GM21576 (cell line): ENCODE data around the gene RANBP6.

Experiments used
- ATAC-seq: cut with Tn5 transposase; IDR thresholded peaks from one replicate; pipeline ENCODE4 v1.9.1; 2021; ENCODE audit warnings: mild to moderate bottlenecking, moderate library complexity; ENCODE audit not compliant: unreplicated experiment

RANBP6 gene

DNA sequence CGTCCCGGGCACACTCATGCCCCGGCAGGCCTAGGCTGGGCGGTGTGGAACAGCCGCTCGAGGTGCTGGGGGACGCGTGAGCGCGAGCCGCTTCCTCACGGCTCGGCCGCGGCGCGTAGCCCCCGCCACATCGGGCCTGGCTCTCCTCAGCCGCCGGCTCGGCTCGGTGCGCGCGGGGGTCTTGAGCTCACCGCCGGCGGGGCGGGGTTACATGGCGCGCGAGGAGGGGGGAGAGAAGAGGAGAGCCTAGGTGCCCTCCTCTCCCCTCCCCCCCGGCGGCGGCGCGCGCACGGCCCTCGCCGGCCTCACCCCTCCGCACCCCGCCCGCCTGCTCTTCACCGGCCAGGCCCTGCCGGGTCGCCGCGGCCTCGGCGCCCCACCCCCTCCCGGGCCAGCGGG, 7.7 kb downstream of the RANBP6 start:
- ATAC-seq, result peak; percentile 39

DNA sequence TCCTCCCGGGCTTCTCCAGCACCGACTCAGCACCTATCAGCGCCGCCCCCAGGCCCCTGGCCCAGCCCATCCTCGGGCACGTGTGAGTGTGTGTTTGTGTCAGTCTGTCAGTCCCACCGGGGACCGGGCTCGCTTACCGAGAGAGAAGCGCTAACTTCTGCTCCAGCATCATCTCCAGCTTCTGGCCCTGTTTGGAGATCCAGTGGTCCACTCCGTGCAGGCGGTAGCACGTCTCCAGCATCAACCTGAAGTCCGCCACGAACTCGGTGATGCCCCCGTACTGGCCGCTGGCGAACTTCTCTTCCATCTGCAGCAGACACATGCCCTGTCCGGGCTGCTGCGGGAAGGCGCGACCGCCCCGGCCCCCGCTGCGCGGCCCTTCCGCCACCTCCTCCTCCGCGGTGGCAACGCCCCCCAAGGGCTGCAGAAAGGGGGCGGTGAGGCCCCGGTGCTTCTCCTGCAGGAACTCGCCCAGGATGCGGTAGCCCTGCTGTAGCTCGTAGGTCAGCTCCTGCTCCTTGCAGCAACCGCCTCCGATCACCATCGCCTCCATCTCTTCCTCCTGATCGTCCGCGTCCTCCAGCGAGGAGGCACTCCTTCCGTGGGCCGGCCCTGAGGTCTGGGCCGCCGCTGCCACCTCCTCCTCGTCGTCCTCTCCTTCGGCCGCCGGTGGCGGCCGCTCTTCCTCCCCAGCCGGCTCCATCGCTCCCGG, 8.2 kb downstream of the RANBP6 start:
- peak; percentile 65 for ATAC-seq

DNA sequence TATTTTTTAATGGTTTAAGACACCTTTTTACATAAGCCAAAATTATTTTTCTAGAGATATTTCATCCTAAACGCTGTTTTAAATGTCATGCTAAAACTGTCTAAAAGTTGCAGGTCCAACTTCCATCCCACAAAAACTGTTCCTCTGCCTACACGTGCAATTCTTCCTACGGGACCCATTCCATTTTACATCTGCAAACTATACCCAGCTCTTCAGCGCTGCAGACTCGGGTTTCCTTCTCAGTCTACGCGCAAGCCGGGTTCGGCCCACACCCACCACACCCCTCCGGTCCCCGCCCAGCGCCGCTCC, 8.7 kb downstream of the RANBP6 start:
- ATAC-seq, result no peak

DNA sequence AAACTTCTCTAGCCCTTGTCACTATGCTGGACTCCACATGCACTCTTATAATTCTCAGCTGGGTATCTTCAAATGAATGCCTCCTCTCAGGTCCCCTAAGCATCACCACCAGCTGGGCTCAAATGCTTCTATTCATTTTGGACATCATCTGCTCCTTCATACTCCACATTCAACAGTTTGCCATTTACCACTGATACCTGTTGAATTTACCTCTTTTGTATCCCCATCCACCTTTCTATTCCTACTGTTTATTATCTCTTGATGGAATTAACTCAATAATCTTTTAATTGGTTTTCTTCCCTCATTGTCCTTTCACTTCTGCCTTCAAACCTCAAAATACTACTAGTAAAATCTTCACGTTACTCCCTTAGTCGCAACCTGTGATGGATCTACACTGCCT, 14.5 kb downstream of the RANBP6 start:
- ATAC-seq, result no peak

DNA sequence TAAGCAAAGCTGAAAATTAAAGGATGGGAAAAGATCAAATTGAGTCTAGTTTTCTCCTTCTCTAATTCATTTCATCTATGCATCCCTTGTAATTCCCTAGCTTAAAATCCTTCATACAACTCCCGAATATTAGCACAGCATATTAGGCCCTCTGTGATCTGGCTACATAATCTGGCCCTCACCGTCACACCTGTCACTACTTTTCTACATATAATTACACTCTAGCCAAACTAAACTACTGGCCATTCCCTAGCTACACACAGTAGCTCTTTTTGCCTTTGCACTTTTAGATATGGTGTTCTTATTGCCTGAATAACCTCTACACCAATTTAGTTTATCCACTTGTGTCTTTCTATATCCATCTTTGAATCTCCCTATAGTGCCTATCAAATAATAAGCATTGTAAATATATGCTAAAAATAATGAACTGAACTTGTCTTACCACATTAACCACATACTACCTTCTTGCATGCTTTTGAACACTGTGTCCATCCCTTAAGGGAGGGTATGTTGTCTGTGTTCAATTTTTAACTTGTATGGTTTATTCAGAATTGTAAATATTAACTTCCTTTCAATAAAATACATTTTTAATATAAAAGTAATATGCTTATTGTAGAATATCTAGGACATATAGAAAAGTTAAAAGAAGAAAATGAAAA, 15.9 kb downstream of the RANBP6 start:
- ATAC-seq, result no peak

DNA sequence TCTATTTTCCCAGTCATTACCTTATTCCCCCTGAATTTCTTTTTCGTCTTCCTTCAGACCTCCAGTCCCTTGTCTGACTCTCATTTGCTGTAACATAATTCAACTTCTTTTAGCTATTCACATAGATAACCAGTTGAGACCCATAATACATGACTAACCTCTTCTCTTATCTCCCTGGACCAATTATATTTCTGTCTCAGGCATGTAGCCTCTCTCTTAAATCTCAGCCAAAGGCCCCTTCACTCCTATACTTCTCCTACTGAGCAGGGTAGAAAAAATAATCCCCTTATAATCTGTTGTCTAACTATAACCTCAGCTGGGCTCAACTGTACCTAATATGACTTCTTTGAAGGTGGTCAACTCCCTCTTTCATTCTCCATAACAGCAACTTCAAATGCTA, 20.9 kb downstream of the RANBP6 start:
- no peak for ATAC-seq

DNA sequence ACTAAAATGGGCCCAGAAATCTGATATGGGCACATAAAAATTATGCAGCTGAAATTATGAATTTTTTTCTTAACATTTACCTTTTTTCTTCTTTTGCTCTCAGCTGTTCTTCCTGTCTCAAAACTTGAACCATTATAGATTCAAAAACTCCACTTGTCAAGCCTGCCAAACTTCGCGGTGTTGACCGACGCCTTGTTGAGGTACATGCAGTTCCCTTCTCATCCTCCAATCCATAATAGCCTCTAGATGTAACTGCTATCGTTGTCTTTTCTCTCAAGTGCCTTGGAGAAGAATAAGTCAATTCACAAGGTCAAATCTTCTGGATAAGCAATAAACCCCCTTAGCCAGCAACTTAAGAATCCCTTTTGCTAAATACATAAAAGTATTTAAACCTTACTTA, 27.2 kb downstream of the RANBP6 start:
- no peak for ATAC-seq

DNA sequence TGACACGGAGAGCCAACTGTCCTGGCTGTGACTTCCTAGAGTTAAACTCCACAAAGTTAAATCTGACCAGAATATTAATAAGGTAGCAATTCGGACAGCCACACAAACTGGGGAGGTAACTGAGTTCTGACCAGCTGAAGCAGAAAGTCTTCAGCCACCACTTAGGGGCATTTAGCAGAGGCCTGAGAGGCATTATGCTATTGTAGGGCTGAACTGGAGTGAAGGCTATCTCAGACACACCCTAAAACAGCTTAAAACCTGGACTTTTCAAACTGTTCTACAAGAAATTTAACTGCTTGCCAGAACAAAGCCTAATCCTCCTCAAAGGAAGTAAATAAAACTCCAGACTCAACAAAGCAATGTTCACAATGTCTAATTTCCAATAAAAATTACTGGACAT, 32.4 kb downstream of the RANBP6 start:
- no peak for ATAC-seq

DNA sequence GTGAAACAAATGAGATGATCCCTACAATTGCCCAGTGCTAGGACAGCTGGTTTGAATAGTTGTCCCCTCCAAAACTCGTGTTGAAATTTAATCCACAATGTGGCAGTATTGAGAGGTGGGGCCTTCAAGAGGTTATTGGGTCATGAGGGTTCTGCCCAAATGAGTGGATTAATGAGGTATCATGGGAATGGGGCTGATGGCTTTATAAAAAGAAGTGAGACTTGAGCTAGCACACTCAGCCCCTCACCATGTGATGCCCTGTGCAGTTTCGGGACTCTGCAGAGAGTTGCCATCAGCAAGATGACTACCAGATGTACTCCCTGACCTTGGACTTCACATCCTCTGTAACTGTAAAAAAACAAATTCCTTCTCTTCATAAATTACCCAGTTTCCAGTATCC, 33.1 kb downstream of the RANBP6 start:
- ATAC-seq, result no peak

DNA sequence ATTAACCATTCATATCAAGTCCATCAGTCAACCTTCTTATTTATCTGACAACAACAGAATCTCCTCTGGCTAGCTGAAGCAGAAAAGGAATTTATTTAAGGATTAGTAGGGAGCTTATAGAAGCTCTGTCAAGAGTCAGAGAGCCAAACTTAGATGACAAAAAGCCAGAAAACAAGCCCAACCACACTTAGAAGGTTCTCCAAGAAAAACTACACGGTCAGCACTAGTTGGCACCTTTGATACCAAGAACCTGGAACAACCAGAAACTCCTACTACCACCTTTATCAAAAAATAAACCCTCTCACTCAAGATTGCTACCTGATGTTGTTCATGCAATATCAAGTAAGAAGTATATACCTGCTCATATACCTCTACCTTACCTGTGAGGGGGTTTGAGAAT, 36.9 kb downstream of the RANBP6 start:
- no peak for ATAC-seq

DNA sequence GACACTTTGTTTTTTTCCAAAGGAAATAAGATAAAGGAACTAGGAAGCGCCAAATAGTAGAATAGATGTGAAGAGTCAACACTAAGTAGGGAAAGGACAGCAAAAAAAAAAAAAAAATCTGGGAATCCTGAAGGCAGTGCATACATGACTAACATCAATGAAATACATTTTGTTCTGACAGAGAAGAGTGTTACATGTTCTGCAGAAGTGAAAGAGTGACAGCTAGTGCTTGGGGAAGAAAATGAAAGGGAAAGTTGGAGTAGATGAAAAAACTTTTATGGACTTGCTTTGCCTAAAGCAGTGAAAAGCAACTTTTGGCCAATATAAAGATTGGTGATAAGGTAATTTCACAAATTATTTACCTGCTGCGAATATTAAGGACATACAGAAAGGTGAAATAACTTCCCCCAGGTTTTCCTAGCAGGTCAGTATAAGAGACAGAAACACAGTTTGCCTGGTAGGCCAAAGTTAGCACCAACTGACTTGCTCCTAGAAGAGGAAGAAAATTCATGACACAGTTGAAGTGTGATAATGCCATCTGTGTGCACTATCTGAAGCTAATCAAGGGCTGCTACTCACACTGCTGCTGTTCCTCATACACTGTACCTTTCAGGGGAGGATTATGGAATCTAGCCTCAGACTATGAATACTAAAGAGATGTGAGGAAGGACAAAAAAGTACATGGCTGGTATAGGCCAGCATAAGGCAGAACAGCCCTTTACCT, 38.6 kb downstream of the RANBP6 start:
- ATAC-seq, result peak; percentile 80

DNA sequence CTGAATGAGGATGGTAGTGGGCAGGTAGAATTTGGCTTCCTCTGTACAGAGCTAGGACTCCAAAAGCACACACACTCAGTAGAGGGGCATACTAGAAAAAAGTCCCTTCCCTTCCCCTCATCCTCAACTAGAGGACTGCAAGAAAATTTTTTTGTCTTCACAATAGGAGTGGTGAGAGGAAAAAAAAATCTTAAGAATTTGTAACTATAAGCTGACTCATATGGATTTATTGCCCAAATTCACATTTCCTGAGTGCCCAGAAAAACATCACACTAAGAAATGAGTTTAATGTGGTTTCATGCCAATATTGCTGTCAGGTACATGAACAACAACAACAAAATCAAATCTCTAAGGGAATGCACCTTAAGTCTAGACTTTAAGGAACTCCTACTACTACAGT, 43.7 kb downstream of the RANBP6 start:
- ATAC-seq, result no peak
